Measurements from ENCODE around the gene PTPN12.
"Not testable (repeated sequence)": the region's sequence is repeated elsewhere in the genome, so short reads cannot be mapped to it uniquely, and the experiment has no call there.

PTPN12 gene

GRCh38 chr7:77538281-77539212 is 1.5 kb downstream of the PTPN12 start:
- no peak for DNase-seq (ENCODE audit: low spot score)

DNA sequence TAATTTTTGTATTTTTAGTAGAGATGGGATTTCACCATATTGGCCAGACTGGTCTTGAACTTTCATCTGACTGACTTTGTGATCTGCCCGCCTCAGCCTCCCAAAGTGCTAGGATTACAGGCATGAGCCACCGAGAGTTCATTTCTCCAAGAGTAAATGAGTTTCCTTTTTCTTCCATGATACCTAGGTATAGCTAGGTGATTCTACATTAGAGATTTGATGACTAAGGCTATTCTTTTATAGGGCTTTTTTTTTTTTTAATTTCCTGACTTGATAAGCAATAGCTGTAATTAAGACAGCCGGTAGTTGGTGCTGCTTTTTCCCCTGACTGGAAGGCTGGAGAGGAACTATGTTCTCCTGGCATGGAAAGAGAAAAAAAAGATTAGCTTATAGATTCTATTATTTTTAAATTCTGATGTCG is 3.3 kb downstream of the PTPN12 start:
- no peak for DNase-seq (ENCODE audit: low spot score)

DNA sequence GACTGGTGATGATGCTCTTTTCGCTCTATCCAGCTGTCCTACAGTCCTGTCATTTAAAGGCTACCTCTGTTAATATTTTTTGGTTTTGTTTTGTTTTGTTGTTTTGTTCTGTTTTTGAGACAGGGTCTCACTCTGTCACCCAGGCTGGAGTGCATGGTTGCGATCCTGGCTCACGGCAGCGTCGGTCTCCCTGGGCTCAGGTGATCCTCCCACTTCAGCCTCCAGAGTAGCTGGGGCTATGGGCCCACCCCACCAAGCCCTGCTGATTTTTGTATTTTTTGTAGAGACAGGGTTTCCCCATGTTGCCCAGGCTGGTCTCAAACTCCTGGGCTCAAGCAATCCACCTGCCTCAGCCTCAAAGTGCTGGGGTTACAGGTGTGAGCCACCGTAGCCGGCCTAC is 3.9 kb downstream of the PTPN12 start:
- not testable (repeated sequence) for DNase-seq (ENCODE audit: low spot score)

GRCh38 chr7:77542409-77542808 is 5.3 kb downstream of the PTPN12 start:
- no peak for DNase-seq (ENCODE audit: low spot score)

DNA sequence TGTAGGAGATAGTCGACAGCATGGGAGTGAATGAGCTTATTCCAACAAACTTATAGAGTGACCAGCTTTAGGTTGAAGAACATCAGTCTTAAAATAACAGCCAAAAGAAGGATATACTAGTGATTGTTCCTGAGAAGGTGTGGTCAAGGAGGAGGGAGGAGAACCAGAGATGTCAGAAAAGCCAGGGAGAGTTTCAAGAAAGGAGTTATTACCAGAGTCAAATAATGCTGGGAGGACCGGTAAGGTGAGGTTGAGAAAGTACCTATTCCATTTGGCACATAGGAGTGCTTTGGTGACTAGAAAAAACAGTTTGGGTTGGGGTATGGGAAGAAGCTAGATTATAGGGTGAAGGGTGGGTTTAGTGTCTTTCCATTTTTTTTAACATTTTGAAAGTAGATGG is 5.8 kb downstream of the PTPN12 start:
- DNase-seq (ENCODE audit: low spot score): no peak

- DNase-seq (ENCODE audit: low spot score): no peak
Measured at GRCh38 chr7:77543910-77544309, 6.8 kb downstream of the PTPN12 start.

DNA sequence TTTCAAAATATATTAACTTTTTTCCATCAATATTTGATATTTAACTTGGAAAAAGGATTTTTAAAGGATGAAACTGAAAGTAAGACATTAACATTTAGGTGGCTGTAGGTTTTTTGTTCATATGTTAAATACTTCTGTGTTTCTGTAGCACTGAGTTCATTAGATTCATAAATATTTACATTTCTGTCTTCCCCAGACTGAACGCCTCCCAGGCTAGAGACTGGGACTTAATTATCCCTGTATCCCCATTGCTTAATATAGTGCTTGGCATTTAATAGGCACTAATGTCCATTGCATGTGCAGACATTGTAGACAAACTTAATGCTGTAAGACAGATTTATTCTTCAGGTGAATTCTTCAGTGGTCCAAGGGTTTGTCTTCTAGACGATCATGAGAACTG is 7.4 kb downstream of the PTPN12 start:
- no peak for DNase-seq (ENCODE audit: low spot score)

DNA sequence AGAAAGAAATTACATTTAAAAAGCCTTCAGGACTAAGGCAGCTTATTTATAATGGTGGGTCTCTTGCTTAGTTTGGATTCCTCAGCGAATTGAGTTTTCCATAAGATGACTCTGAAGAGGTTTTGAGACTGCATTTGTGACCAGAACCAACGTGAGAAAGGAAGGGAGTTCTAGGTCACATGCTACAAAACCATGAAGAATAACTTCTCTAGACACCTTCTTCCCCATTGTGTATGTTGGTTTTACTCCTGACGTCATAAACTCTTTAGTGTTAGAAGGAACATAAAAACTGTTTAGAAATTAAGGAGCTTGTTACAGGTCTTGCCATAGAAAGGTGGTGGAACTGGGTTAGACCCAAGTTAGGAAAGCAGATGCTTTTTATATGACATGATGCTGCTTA is 11.1 kb downstream of the PTPN12 start:
- no peak for DNase-seq (ENCODE audit: low spot score)

- no peak for DNase-seq (ENCODE audit: low spot score)
Measured at GRCh38 chr7:77549106-77549870, 12.2 kb downstream of the PTPN12 start.

- no peak for DNase-seq (ENCODE audit: low spot score)
Measured at GRCh38 chr7:77550586-77550985, 13.5 kb downstream of the PTPN12 start.

GRCh38 chr7:77553123-77553522 is 16.0 kb downstream of the PTPN12 start:
- DNase-seq (ENCODE audit: low spot score): no peak

GRCh38 chr7:77558284-77558967 is 21.3 kb downstream of the PTPN12 start:
- no peak for DNase-seq (ENCODE audit: low spot score)

GRCh38 chr7:77561352-77561751 is 24.3 kb downstream of the PTPN12 start:
- DNase-seq (ENCODE audit: low spot score): no peak

DNA sequence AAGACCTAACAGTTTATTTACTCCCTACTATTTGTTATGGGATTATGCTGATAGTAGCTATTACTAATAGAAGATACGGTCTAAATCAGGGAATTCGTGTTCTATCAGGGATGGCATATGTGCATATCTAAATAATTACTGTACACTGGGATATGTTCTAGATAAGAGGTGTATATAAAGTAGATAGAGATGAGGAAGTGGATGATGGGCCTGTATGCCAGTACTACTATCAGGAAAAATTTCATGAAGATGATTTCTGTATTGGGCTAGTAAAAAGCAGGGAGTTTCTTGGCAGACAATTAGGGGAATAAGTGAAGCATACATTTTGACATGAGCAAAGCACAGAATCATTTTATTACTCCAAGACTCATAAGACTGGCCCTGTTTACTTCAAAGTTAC is 26.2 kb downstream of the PTPN12 start:
- no peak for DNase-seq (ENCODE audit: low spot score)

GRCh38 chr7:77565917-77566316 is 28.8 kb downstream of the PTPN12 start:
- DNase-seq (ENCODE audit: low spot score): no peak

GRCh38 chr7:77566421-77566820 is 29.3 kb downstream of the PTPN12 start:
- DNase-seq (ENCODE audit: low spot score): no peak

GRCh38 chr7:77569514-77570232 is 32.6 kb downstream of the PTPN12 start:
- no peak for DNase-seq (ENCODE audit: low spot score)

- no peak for DNase-seq (ENCODE audit: low spot score)
Measured at GRCh38 chr7:77570330-77571011, 33.4 kb downstream of the PTPN12 start.

- no peak for DNase-seq (ENCODE audit: low spot score)
Measured at GRCh38 chr7:77571801-77572200, 34.7 kb downstream of the PTPN12 start.

GRCh38 chr7:77575187-77575586 is 38.1 kb downstream of the PTPN12 start:
- no peak for DNase-seq (ENCODE audit: low spot score)

DNA sequence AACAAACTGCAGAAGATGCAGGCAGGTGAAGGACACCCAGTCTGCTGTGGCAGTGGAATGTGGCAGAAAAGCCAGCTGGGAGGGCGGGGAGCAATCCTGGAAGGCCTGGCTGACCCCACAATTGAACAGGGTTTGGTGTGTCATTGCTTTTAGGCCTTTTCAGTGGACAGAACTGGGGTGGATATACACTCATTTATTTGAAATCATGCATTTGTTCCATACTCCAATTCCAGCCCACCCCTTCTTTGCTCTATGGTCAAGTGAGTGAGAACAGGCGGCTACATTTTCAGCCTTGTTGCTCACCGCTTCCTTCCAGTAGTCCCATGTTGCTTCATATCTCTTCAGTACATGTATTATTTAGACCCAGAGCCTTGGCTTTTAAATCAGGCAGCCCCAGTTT is 39.8 kb downstream of the PTPN12 start:
- no peak for DNase-seq (ENCODE audit: low spot score)
